Activated naive CD8-positive, alpha-beta T cell treated with anti-CD3 and anti-CD28 coated beads for 36 hours (primary cell): ENCODE results near the gene CTAG2. TPM values are rescaled to one million over a fixed set of nuclear protein-coding genes. Genes with fewer than 3 reads are reported as not detected.
"Not testable (repeated sequence)": the region's sequence is repeated elsewhere in the genome, so short reads cannot be mapped to it uniquely, and the experiment has no call there.

Experiments used
- DNase-seq: peaks from one replicate; pipeline ENCODE4 v3.0.0; 2021
- H3K27ac Mint-ChIP-seq: one replicate; pipeline ENCODE4 v1.8.0; 2022; ENCODE audit warnings: mild to moderate bottlenecking, moderate library complexity, mixed read lengths
- H3K27me3 Mint-ChIP-seq: one replicate; pipeline ENCODE4 v1.8.0; 2022; ENCODE audit warnings: mild to moderate bottlenecking, mixed read lengths
- H3K36me3 Mint-ChIP-seq: one replicate; pipeline ENCODE4 v1.8.0; 2021; ENCODE audit warnings: mild to moderate bottlenecking, mixed read lengths
- H3K4me1 Mint-ChIP-seq: one replicate; pipeline ENCODE4 v1.8.0; 2021; ENCODE audit warnings: mixed read lengths
- H3K4me3 Mint-ChIP-seq: one replicate; pipeline ENCODE4 v1.8.0; 2022; ENCODE audit warnings: mild to moderate bottlenecking, moderate library complexity, mixed read lengths
- H3K9me3 Mint-ChIP-seq: one replicate; pipeline ENCODE4 v1.8.0; 2022; ENCODE audit warnings: mixed read lengths
- total RNA-seq, 2 experiments: library from RNA; stranded (reverse); gene quantifications; one replicate each; pipeline ENCODE4 v1.2.3, GENCODE V29; 2021

CTAG2 gene
- total RNA-seq, 2 experiments from 2014 or later: 37.2 to 39.6 TPM

GRCh38 chrX:154654925-154655324 is 1.5 kb upstream of the CTAG2 start:
- Mint-ChIP-seq H3K36me3 (no peaks in the 10 kb centered on the region), H3K4me1 (no peaks in the 10 kb centered on the region), H3K27ac (no peak overlapping the region), H3K27me3 (no peaks in the 10 kb centered on the region), H3K9me3 (no peaks in the 10 kb centered on the region), H3K4me3 (no peak overlapping the region)
- no peak for DNase-seq

GRCh38 chrX:154654372-154654771 is 993 bp upstream of the CTAG2 start:
- Mint-ChIP-seq H3K4me3 (no peak overlapping the region), H3K36me3 (no peaks in the 10 kb centered on the region), H3K9me3 (no peaks in the 10 kb centered on the region), H3K27ac (no peak overlapping the region), H3K27me3 (no peaks in the 10 kb centered on the region), H3K4me1 (no peaks in the 10 kb centered on the region)
- no peak for DNase-seq

- no peak for DNase-seq
- H3K27me3 Mint-ChIP-seq: no peaks in the 10 kb centered on the region
- H3K4me3 Mint-ChIP-seq: peak overlapping the region; percentile 25
- no peaks in the 10 kb centered on the region for H3K9me3 Mint-ChIP-seq
- H3K27ac Mint-ChIP-seq: no peak overlapping the region
- no peaks in the 10 kb centered on the region for H3K4me1 Mint-ChIP-seq
- H3K36me3 Mint-ChIP-seq: no peaks in the 10 kb centered on the region
Measured at GRCh38 chrX:154653048-154653401, 354 bp downstream of the CTAG2 start.

- Mint-ChIP-seq H3K27me3 (no peaks in the 10 kb centered on the region), H3K27ac (no peak overlapping the region), H3K9me3 (no peaks in the 10 kb centered on the region), H3K36me3 (no peaks in the 10 kb centered on the region), H3K4me1 (no peaks in the 10 kb centered on the region), H3K4me3 (peak overlapping the region; percentile 25)
- no peak for DNase-seq
Measured at GRCh38 chrX:154652311-154653047, 900 bp downstream of the CTAG2 start.

- H3K27ac Mint-ChIP-seq: no peak overlapping the region
- H3K4me3 Mint-ChIP-seq: no peak overlapping the region
- H3K4me1 Mint-ChIP-seq: no peaks in the 10 kb centered on the region
- H3K27me3 Mint-ChIP-seq: no peaks in the 10 kb centered on the region
- DNase-seq: no peak
- H3K9me3 Mint-ChIP-seq: no peaks in the 10 kb centered on the region
- H3K36me3 Mint-ChIP-seq: no peaks in the 10 kb centered on the region
Measured at GRCh38 chrX:154650221-154650510, 3.2 kb downstream of the CTAG2 start.

GRCh38 chrX:154649503-154650220 is 3.7 kb downstream of the CTAG2 start:
- no peak for DNase-seq

GRCh38 chrX:154648931-154649330 is 4.4 kb downstream of the CTAG2 start:
- DNase-seq: no peak
- H3K27me3 Mint-ChIP-seq: no peaks in the 10 kb centered on the region
- no peak overlapping the region for H3K4me3 Mint-ChIP-seq
- no peaks in the 10 kb centered on the region for H3K9me3 Mint-ChIP-seq
- H3K36me3 Mint-ChIP-seq: no peaks in the 10 kb centered on the region
- H3K27ac Mint-ChIP-seq: no peak overlapping the region
- H3K4me1 Mint-ChIP-seq: no peaks in the 10 kb centered on the region

More at GRCh38 chrX:154649503-154650220, 3.7 kb downstream of the CTAG2 start:
- no peaks in the 10 kb centered on the region for H3K4me1 Mint-ChIP-seq
- no peak overlapping the region for H3K27ac Mint-ChIP-seq
- no peaks in the 10 kb centered on the region for H3K27me3 Mint-ChIP-seq
- no peaks in the 10 kb centered on the region for H3K9me3 Mint-ChIP-seq
- no peak overlapping the region for H3K4me3 Mint-ChIP-seq
- H3K36me3 Mint-ChIP-seq: no peaks in the 10 kb centered on the region

GRCh38 chrX:154645745-154646378 is 7.5 kb downstream of the CTAG2 start:
- not testable (repeated sequence) for DNase-seq, H3K4me1 Mint-ChIP-seq, H3K36me3 Mint-ChIP-seq, H3K4me3 Mint-ChIP-seq, H3K9me3 Mint-ChIP-seq, H3K27ac Mint-ChIP-seq, H3K27me3 Mint-ChIP-seq

GRCh38 chrX:154643708-154644107 is 9.7 kb downstream of the CTAG2 start:
- not testable (repeated sequence) for DNase-seq, H3K4me1 Mint-ChIP-seq, H3K27ac Mint-ChIP-seq, H3K4me3 Mint-ChIP-seq, H3K36me3 Mint-ChIP-seq, H3K9me3 Mint-ChIP-seq, H3K27me3 Mint-ChIP-seq

- DNase-seq, H3K27ac Mint-ChIP-seq, H3K4me1 Mint-ChIP-seq, H3K4me3 Mint-ChIP-seq, H3K9me3 Mint-ChIP-seq, H3K36me3 Mint-ChIP-seq, H3K27me3 Mint-ChIP-seq: not testable (repeated sequence)
Measured at GRCh38 chrX:154641740-154642139, 11.6 kb downstream of the CTAG2 start.

- H3K9me3 Mint-ChIP-seq, H3K36me3 Mint-ChIP-seq, H3K27ac Mint-ChIP-seq, DNase-seq, H3K27me3 Mint-ChIP-seq, H3K4me3 Mint-ChIP-seq, H3K4me1 Mint-ChIP-seq: not testable (repeated sequence)
Measured at GRCh38 chrX:154633661-154634060, 19.7 kb downstream of the CTAG2 start.

- H3K36me3 Mint-ChIP-seq, H3K4me1 Mint-ChIP-seq: not testable (repeated sequence)
Measured at GRCh38 chrX:154630949-154631348, 22.4 kb downstream of the CTAG2 start.

GRCh38 chrX:154628960-154629359 is 24.4 kb downstream of the CTAG2 start:
- not testable (repeated sequence) for H3K27me3 Mint-ChIP-seq, H3K27ac Mint-ChIP-seq, H3K4me3 Mint-ChIP-seq, H3K4me1 Mint-ChIP-seq, H3K36me3 Mint-ChIP-seq, DNase-seq, H3K9me3 Mint-ChIP-seq

More at GRCh38 chrX:154630949-154631348, 22.4 kb downstream of the CTAG2 start:
- DNase-seq, H3K9me3 Mint-ChIP-seq, H3K4me3 Mint-ChIP-seq, H3K27me3 Mint-ChIP-seq, H3K27ac Mint-ChIP-seq: not testable (repeated sequence)

- not testable (repeated sequence) for H3K27ac Mint-ChIP-seq, H3K27me3 Mint-ChIP-seq, H3K4me3 Mint-ChIP-seq, H3K4me1 Mint-ChIP-seq, H3K9me3 Mint-ChIP-seq, H3K36me3 Mint-ChIP-seq, DNase-seq
Measured at GRCh38 chrX:154620767-154621414, 32.5 kb downstream of the CTAG2 start.

GRCh38 chrX:154619182-154619581 is 34.2 kb downstream of the CTAG2 start, which contains the start of gene CTAG1B:
Gene CTAG1B (minus strand): TSS chrX:154619282. CDS start chrX:154619218, 64 bp downstream.
- H3K36me3 Mint-ChIP-seq, H3K4me3 Mint-ChIP-seq, H3K27me3 Mint-ChIP-seq: not testable (repeated sequence)

More at GRCh38 chrX:154619182-154619581, 34.2 kb downstream of the CTAG2 start, which contains the start of gene CTAG1B:
- H3K27ac Mint-ChIP-seq, DNase-seq, H3K4me1 Mint-ChIP-seq, H3K9me3 Mint-ChIP-seq: not testable (repeated sequence)
